ENCODE measurements around the gene CFAP73.
"Not testable (repeated sequence)": the region's sequence is repeated elsewhere in the genome, so short reads cannot be mapped to it uniquely, and the experiment has no call there.

Gene CFAP73

DNA sequence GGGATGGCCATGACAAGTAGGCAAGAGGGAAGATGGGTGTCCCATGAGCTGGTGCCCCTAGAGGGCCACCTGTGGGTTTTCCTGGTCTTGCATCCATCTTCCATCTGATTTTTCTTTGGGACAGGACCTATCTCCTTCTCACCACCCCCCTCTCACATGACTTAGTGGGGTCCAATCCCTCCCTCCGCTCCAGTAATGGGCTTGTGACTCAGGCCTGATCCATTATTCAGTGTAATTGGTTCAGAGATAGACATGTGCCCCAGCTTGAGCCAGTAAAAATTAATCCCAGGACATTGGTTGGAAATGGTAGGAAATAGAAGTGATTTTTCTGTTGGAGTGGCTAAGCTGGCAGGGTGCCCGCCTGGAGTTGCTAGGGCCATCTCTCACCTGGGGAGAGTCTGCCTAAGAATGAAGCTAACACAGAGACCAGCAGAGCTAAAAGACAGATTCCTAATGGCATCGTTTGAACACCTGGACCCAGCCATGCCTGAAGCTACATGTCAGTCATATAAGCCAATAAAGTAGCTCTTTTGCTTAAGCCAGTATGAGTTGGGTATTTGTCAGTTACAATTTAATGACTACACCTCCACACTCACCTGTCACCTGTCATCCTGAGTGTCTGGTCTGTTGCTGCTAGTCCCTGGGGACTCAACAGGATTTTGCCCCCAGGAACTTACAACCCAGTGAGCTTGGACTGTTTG, 28.7 kb upstream of the CFAP73 start:
- no peak for DNase-seq

DNA sequence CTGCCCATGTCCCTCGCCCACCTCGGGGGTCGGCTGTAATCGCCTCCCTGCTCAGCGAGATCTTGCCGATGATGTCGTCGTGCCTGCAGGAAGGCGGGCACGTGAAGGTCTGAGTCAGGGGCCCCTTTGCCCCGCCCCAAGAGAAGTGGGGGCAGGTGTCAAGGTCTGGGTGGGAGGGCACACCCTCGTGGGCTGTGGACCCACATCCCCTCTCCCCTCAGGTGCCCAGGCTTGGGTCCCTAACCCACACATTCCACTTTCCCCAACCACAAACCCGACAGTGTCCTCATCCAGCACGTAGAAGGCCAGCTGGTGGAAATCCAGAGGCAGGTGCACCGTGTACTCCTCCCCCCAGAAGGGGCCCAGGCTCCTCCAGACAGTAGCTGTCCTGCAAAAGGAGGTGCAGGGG, 21.7 kb upstream of the CFAP73 start:
- no peak for DNase-seq

DNA sequence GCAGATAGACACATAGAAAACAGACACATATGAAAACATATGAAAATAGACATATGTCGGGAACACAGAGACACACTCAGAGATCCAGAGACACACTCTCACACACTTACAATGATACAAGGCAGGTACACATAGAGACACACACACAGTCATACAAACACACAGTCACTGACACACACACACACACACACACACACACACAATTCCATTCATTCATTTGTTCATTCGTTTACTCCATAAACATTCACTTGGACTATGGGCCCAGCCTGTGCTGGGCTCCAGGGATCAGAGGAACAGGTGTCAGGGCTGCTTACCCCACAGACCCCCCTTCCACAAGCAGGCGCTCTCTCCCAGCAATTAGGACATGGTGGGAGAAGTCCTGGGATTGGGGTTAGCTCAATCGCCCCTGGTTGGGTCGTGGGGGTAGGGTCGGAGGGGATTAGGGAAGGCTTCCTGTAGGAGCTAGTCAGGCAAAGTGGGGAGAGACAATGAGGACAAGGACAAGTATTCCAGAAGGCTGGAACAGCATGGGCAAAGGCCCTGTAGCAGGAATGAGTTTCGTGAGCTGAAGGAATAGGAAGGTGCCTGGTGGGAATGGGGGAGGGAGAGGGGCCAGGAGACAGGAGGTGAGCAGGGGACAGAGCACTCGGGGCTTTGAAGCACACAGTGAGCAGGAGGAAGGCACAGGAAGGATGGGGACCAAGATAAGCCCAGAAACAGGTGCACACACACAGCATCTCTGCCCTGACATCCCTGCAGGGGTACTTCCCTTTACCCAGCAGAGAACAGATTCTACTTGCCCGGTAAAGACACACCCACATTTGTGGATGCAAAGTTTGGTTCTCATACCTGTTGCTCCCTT, 20.5 kb upstream of the CFAP73 start:
- DNase-seq: no peak

DNA sequence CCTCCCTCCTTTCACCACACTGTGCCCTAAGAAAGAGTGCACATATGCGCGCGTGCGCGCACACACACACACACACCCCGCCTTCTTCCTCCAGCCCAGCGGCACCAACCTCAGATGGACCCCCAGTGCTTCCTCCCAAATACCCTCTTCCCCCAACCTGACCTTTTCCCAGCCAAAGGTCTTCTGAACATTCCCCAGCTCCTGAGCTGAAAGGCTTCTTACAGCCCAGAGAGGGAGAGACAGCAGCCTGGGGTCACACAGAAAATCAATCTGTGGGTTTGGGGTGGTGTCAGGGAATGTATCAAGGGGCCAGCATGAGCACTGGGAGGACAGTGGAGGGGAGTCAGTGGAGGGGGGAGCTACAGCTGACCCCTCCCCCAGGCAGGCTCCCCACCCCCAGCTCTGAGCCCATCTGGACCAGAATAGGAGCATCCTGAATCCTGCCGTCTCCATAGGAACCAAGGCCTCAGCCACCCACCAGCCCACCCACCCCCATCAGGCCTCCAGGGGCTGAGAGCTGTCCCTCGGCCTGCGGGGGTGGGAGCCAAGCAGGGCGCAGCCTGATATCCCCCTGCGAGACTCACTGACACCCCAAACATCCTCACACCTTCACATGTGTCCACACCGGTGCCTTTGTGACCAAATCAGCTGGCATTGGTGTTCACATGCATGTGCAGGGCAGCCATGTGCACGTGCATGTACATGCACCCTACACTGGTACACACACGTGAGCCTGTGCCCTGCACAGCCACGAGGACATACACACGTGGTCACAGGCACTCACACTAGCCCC, 19.7 kb upstream of the CFAP73 start:
- no peak for DNase-seq

DNA sequence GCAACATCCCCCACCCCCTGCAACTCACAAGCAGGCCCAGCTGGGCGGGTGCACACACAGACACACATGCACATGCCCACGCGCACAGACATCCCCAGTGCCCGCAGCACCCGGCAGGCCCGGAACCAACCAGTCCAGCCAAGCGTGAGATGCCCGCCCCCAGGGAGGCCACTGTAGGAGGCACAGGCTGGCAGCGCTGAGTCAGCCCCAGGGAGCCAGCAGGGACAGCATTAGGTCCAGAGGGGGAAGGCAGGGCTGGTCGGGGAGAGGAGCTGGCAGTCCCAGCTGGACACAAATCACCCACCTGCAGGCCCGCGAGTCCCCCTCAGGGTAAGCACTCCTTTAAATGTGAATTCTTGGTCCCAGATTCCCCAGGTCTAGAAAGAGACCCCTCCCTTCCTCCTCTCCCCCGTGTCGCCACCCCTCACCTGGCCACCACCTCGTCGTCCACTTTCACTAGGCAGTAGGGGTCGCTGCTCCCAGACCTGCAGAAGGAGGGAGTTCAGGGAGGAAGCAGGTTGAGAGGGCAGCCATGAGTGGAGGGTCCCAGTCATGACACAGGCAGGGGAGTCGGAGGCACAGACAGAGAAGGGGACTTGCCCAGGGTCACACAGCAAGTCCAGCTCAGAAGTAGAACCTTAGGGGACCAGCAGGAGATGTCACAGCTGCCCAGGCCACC, 18.9 kb upstream of the CFAP73 start:
- no peak for DNase-seq

DNA sequence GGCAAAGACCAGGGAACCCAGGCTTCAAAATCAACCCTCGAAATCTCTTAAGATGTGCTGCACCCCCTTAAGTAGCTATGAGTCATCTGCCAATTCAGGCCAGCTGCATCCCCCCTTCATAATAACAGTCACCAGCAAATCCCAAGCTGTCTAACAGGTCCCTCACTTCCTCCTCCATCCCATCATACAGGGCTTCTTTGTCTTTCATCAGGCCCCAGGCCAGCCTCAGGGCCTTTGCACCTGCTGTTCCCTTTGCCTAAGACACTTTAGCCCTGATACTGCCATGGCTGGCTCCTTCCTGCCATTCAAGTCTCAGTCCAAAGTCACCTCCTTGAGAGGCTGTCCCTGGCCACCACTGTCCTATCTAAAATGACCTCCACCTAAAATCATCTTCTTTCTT, 18.0 kb upstream of the CFAP73 start:
- no peak for DNase-seq

DNA sequence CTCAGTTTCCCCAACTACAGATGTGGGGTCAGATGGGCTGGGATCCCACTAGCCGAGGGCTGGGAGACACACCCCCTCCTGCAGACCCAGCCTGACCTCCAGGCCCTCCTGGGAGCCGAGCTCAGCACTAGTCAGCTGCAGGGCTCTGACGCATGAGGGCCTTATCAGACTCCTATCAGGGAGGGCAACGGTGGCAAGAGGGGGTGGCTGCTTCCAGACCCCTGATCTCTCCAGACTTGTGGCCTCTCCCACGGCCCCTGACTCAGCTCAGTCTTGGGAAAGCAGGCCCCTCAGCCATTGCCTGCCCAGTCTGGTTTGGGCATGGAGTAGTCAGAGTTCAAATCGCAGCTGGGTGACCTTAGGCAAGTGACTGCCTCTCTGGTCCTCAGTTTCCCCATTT, 16.5 kb upstream of the CFAP73 start:
- DNase-seq: no peak

DNA sequence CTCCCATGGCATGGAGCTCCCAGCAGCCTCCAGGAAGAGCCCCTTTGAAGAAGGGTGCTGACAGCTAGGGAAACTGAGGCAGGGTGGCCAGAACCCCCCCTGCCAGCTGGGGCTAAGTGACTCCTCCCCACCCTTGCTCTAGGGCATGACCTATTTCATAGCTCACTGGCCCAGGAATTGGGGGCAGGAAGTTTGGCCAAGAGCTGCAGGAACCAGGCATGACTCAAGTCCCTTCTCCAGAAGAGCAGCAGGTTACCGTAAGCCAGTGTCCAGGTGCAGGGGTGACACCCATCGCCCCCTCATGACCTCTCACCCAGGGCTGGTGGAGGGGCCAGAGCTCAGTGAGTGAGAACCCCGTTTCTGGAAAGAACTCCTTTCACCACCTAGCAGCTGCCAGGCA, 15.9 kb upstream of the CFAP73 start:
- DNase-seq: no peak

DNA sequence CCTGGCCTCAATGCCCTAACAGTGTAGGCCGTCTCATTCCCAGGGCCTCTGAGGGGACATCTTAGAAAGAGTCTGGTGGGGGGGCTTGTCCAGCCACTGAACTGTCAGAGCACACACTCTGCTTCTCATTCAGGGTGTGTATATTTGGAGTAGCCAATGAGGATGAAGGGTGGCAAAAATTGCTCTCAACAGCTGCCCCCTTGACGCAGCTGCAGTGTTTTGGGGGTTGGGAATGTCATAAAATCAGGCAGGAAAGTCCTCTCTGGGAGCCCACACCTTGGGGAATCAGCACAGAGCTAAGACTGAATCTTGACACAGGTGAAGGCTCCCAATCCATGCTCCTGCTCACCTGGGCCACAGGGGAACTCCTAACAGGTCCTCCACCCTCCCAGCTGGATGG, 15.5 kb upstream of the CFAP73 start:
- no peak for DNase-seq

DNA sequence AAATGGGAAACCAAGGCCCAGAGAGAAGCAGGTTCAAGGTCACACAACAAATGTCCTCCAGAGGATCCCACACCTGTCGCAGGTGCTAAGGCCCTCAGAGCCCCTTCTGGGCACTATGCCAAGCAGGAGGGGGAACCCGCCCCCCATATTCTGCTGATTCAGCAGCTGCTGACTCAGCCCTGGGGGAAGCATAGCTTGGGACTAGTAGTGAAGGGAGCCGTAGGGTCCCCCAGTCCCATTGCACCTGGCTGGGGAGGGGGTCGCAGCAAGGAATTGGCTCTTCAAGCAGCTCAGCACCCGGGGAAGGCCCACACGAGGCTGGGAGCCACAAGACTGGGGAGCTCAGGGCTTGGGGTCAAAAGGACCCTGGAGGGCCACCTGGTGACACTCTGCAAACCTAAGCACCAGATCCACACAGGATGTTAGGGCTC, 15.0 kb upstream of the CFAP73 start:
- DNase-seq: no peak

DNA sequence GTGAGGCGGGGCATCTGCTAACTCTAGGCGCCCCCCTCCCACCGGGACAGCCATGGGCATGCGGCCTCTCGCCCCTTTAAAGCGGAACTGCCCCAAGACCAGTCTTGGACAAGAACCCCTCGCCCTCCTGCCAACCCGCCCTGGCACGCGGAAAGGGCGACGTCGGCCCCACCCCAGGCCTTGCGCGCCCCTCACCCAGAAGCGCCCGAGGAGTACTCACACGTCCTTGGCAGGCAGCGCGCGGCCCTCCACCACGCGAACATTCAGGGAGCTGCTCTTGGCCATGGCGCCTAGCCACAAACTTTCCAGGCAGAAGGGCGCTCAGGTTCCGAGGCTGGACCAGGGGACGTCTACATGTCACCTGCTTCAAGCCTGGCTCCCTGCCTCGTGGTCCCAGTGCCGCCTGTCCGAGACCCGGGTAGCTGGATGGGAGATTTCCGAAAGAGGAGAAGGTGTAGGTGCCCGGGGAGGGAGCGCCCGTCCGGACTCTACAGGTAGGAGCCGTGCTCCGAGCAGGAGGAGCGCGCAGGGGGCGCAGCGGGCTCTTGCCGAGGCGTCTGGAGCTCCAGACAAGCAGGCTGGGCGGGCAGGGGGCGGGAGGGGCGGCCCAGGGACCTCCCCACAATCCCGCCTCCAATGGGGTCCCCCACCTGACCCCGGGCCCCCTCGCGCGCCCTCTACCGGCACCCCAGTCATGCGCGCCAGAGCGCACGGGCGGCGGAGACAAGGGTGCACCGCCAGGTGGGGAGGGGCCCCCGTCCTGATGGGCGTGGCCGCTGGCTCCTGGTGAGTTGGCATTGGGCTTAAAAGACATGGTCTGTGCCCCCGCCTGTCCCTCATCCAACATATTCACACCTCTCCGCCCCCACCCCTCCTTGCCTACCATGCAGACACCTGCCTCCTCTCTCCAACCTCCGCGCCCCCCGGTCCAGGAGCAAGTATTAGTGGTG, 14.1 kb upstream of the CFAP73 start, which contains the start of gene RASAL1:
Gene RASAL1 (minus strand): TSS at position 584 of the 950 bp plus-strand sequence. CDS start 299 bp downstream, at position 285.
- peak; percentile 72 to 78 for DNase-seq

DNA sequence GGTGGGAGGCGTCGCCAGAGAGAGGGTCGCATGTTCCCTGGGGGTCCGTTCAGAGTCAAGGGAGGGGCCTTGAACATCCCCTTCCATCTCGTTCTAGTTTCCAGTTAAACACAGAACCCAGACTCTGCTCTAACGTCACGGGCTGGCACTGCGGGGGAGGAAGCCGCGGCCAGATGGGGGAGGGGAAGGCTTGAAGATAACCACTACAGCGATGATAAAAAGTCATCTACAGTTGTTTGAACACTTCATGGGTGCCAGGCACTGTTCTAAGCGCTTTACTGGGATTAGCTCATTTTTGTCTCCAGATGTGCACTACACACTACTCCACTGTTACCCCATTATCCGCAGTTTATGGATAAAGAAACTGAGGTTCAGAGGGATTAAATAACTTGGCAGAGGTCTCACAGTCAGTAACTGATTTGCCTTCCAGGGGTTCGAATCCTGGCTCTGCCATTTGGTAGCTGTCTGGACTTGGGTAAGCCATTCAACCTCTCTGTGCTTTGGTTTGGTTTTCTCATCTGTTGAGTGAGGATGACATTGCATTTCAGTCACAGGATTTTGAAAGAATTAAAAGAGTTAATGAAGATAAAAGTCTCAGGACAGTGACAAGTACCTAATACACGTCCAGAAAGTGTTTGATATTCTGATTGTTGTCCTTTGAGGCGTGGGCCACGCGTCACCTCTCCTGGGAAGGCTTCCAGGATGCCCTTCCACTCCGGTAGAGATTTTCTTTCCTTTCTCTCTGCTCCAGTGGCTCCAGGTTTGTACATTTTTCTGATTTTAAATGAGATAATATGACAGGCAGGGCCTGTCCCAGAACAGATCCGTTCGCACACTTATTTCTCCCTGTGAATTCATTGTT, 13.2 kb upstream of the CFAP73 start:
- DNase-seq: peak; percentile 59 to 60

DNA sequence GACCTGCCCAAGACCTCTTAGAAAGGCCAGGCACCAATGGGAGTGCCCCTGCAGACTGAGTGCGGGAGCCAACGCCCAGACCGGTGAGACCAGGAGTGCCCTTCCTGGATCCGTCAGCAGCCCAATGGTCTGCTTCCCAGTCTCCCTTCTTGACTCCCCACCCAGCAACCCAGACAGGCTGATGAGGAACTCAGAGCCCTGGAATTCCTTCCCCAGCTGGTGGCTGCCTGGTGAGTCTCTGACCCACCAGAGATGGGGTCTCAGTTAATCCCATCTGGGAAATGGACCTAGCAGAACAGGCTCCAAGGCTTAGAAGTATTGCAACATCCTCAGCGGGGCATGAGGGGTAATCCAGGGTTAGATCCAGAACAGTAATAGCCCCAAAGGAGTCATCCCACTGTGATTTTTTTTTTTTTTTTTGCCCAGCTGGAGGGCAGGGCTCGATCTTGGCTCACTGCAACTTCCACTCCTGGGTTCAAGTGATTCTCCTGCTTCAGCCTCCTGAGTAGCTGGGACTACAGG, 12.5 kb upstream of the CFAP73 start:
- DNase-seq: no peak

DNA sequence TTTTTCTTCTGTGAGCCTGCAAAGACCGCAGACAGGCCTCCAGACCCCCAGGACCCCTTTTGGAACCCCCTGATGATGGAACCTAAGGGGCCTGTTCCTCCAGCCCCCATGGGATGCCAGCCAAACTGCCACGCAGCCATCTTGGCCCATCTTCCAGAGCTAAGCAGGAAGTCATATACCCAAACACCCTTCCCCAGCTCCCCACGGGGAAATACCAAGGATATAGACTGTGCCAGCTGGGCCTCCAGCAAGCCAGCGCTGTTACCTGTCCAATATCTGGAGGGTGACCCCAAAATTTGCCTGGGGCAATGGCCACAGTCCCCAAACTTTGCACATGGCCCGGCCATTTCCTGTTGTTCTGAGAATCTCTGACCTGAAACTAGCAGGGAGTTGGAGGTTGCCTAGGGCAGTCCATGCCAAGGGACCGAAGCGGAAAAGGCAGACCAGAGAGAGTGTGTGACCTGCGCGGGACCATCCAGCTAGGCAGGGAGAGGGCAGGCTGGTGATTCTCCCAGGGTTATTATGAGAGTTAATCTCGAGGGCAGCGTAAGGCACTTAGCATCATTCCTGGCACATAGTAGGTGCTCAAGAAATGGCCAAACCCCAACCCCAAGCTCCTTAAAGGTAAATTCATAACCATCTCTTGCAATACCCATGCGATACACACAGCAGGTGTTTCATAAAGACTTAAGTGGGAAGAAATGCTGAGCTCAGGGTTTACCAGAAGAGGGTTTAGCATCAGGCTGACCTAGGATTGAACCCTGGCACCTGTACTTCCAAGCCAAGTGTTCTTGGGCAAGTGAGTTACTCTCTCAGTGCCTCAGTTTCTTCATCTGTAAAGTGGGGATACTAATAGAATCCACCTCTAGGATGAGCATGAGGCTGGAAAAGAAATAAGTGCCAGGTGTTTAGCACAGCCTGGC, 11.4 kb upstream of the CFAP73 start:
- DNase-seq: no peak

DNA sequence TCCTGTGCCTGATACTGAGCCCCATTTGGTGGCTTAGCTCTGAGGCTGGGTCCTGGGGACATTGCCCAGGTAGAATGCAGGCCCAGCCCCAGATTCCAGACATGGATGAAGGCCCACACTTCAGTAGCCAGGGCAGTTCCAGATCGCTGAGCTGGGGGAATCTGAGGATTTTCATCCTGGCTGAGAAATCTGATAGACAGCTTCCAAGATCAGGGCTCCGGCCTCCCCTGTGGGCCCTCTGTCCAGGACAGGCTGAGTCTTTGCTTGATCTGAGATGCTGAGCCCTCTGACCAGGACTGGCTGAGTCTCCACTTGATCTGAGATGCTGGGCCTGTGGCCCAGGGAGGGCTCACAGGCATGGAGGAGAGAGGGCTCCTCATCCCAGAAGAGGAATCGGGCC, 10.7 kb upstream of the CFAP73 start:
- no peak for DNase-seq

DNA sequence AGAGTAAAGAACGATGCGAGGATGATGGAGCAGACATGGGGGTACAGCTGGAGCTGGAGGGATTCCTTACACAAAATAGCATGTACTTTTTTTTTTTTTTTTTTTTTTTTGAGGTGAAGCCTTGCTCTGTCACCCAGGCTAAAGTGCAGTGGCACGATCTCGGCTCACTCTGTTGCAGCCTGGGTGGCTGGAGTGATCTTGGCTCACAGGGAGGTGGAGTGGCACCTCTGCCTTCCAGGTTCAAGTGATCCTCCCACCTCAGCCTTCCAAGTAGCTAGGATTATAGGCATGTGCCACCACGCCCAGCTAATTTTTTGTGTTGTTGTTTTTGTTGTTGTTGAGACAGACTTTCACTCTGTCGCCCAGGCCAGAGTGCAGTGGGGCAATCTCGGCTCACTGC, 8.8 kb upstream of the CFAP73 start:
- no peak for DNase-seq

DNA sequence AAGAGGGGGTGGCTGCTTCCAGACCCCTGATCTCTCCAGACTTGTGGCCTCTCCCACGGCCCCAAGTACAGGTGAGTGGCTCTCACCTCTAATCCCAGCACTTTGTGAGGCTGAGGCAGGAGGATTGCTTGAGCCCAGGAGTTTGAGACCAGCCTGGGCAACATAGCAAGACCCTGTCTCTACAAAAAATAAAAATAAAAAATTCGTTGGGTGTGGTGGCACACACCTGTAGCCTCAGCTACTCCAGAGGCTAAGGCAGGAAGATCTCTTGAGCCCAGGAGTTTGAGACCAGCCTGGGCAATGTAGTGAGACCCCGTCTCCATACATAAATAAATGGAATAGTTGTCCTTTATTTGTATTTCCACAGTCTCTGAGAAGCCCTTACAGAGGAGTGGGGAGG, 7.8 kb upstream of the CFAP73 start:
- DNase-seq: not testable (repeated sequence)

DNA sequence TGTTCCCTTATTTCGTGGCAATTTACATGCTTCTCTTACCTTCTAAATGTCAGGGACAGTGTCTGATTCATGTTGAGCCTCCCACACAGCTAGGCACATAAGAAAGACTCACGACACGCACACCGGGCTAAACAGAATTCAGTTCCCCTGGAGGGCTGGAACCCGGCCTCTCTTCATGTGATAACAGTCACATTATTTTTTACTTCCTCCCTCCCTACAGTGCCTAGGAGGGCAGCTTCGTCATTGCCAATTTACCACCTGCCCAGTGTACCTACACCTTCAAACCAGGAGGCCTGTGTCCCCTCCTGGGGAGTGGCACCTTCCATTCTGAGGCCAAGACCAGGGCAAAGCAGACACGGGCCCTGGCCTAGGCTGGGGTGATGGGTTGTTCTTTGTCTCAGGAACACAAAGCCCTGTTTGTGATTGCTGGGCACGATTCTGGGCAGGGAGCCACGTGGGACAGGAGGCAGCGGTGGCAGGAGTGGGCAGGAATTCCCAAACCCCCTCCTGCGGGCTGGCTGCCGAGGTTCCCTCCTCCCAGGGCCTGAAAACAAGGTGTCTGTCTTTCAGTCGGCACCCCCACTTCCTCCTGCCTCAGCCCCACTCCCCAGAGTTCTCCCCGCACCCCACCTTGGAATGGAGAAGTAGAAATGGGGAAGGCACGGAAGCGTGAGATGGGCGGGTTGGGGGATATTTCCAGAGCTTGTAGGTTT, 7.2 kb upstream of the CFAP73 start:
- DNase-seq: no peak
